ENCODE measurements around the gene CCDC88A.
"Not testable (repeated sequence)": the region's sequence is repeated elsewhere in the genome, so short reads cannot be mapped to it uniquely, and the experiment has no call there.

Gene CCDC88A

GRCh38 chr2:55419679-55420438 is at the start of gene CCDC88A:
Gene CCDC88A, minus strand, starts transcription at chr2:55419856. Its CDS starts 777 bp downstream, at chr2:55419079.
- FAIRE-seq (no peak), DNase-seq (ENCODE audit: low spot score) (peak; percentile 87)

GRCh38 chr2:55461679-55462078 is 42.0 kb upstream of the CCDC88A start:
- no peak for DNase-seq (ENCODE audit: low spot score)
- no peak for FAIRE-seq

- DNase-seq (ENCODE audit: low spot score) (no peak), FAIRE-seq (no peak)
These were observed 40.9 kb upstream of the CCDC88A start for GRCh38 chr2:55460562-55460961.

GRCh38 chr2:55459714-55460274 is 40.1 kb upstream of the CCDC88A start:
- no peak for FAIRE-seq
- no peak for DNase-seq (ENCODE audit: low spot score)

- FAIRE-seq = no peak
These were observed 39.6 kb upstream of the CCDC88A start for GRCh38 chr2:55459279-55459678.

GRCh38 chr2:55454121-55454520 is 34.5 kb upstream of the CCDC88A start:
- DNase-seq (ENCODE audit: low spot score) (no peak), FAIRE-seq (no peak)

More at GRCh38 chr2:55459279-55459678, 39.6 kb upstream of the CCDC88A start:
- no peak for DNase-seq (ENCODE audit: low spot score)

GRCh38 chr2:55452879-55453278 is 33.2 kb upstream of the CCDC88A start:
- no peak for FAIRE-seq
- DNase-seq (ENCODE audit: low spot score) = no peak

- FAIRE-seq (no peak), DNase-seq (ENCODE audit: low spot score) (no peak)
These were observed 32.0 kb upstream of the CCDC88A start for GRCh38 chr2:55451699-55452098.

GRCh38 chr2:55450014-55450413 is 30.4 kb upstream of the CCDC88A start:
- not testable (repeated sequence) for FAIRE-seq; DNase-seq (ENCODE audit: low spot score)

GRCh38 chr2:55442045-55442760 is 22.5 kb upstream of the CCDC88A start:
- FAIRE-seq; DNase-seq (ENCODE audit: low spot score): not testable (repeated sequence)

GRCh38 chr2:55441280-55441892 is 21.7 kb upstream of the CCDC88A start:
- DNase-seq (ENCODE audit: low spot score) (no peak), FAIRE-seq (no peak)

GRCh38 chr2:55439101-55439397 is 19.4 kb upstream of the CCDC88A start:
- DNase-seq (ENCODE audit: low spot score) = no peak
- FAIRE-seq = no peak

GRCh38 chr2:55438391-55439100 is 18.9 kb upstream of the CCDC88A start:
- FAIRE-seq (no peak), DNase-seq (ENCODE audit: low spot score) (no peak)

GRCh38 chr2:55437515-55438390 is 18.1 kb upstream of the CCDC88A start:
- FAIRE-seq (no peak), DNase-seq (ENCODE audit: low spot score) (no peak)

- peak; percentile 86 for FAIRE-seq
- peak; percentile 42 for DNase-seq (ENCODE audit: low spot score)
These were observed 12.4 kb upstream of the CCDC88A start for GRCh38 chr2:55431982-55432627.

GRCh38 chr2:55430211-55430975 is 10.7 kb upstream of the CCDC88A start:
- no peak for FAIRE-seq
- DNase-seq (ENCODE audit: low spot score) = no peak

- DNase-seq (ENCODE audit: low spot score) = no peak
- FAIRE-seq = no peak
These were observed 8.6 kb upstream of the CCDC88A start for GRCh38 chr2:55428258-55428657.

GRCh38 chr2:55425431-55425831 is 5.8 kb upstream of the CCDC88A start:
- DNase-seq (ENCODE audit: low spot score) = peak; percentile 94
- peak; percentile 91 for FAIRE-seq

Data from RCC 7860 (cell line).